Fibroblast of mammary gland (primary cell): ENCODE data around the gene PDGFRA.
A peak's percentile ranks its signal among the peaks of the same experiment; 100 is the strongest.

Source experiments
- DNase-seq: peaks from one replicate; pipeline ENCODE4 v3.0.0-alpha.2; 2010; ENCODE audit warnings: low read depth
- H3K4me3 ChIP-seq: 2 replicates; pipeline ENCODE4 v1.5.1; 2011; ENCODE audit warnings: low read depth, mild to moderate bottlenecking, low read length, moderate library complexity; ENCODE audit not compliant: control insufficient read depth
- CTCF ChIP-seq: conservative IDR thresholded peaks from 2 replicates; pipeline ENCODE4 v1.5.1; 2011; ENCODE audit warnings: low read depth, low read length, inconsistent platforms; ENCODE audit not compliant: control insufficient read depth, insufficient read depth

The PDGFRA gene

GRCh38 chr4:54230484-54231418, 1.7 kb downstream of the PDGFRA start:
- peak; percentile 58 for DNase-seq
- no peak for TF ChIP-seq CTCF
- peak overlapping the region; percentile 95 for H3K4me3 ChIP-seq

GRCh38 chr4:54231419-54231767, 2.3 kb downstream of the PDGFRA start:
- no peak for TF ChIP-seq CTCF
- H3K4me3 ChIP-seq, result peak overlapping the region; percentile 95
- DNase-seq, result no peak

- DNase-seq, result peak; percentile 65
- TF ChIP-seq CTCF, result no peak
- peak overlapping the region; percentile 95 for H3K4me3 ChIP-seq
Observed at GRCh38 chr4:54231768-54232688, 2.9 kb downstream of the PDGFRA start.

GRCh38 chr4:54233277-54233696, 4.2 kb downstream of the PDGFRA start:
- peak; percentile 49 for TF ChIP-seq CTCF
- H3K4me3 ChIP-seq, result peak overlapping the region; percentile 95
- DNase-seq, result peak; percentile 76

- peak; percentile 86 for TF ChIP-seq CTCF
- peak overlapping the region; percentile 95 for H3K4me3 ChIP-seq
- peak; percentile 86 for DNase-seq
Observed at GRCh38 chr4:54233697-54234496, 4.8 kb downstream of the PDGFRA start.
